ENCODE data around the gene CDK14. TPM values are rescaled to one million over a fixed set of nuclear protein-coding genes. Genes with fewer than 3 reads are reported as not detected.

The CDK14 gene
- total RNA-seq, 2 donors from 2014 or later: 1.9 to 4.9 TPM

GRCh38 chr7:91082038-91082437, 485.9 kb downstream of the CDK14 start:
- no peaks in the 10 kb centered on the region for H3K36me3 ChIP-seq
- no peaks in the 10 kb centered on the region for H3K4me1 ChIP-seq
- intact Hi-C loops (cut with DNase I): loop anchor here (10.0 kb wide), 2 partner anchors 183 to 703 kb away; partner anchors contain the start of gene FZD1
- TF ChIP-seq, protein P1, sequence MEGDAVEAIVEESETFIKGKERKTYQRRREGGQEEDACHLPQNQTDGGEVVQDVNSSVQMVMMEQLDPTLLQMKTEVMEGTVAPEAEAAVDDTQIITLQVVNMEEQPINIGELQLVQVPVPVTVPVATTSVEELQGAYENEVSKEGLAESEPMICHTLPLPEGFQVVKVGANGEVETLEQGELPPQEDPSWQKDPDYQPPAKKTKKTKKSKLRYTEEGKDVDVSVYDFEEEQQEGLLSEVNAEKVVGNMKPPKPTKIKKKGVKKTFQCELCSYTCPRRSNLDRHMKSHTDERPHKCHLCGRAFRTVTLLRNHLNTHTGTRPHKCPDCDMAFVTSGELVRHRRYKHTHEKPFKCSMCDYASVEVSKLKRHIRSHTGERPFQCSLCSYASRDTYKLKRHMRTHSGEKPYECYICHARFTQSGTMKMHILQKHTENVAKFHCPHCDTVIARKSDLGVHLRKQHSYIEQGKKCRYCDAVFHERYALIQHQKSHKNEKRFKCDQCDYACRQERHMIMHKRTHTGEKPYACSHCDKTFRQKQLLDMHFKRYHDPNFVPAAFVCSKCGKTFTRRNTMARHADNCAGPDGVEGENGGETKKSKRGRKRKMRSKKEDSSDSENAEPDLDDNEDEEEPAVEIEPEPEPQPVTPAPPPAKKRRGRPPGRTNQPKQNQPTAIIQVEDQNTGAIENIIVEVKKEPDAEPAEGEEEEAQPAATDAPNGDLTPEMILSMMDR (IDR thresholded peaks at IDR 0.05): no peak
- H3K27me3 ChIP-seq: no peaks in the 10 kb centered on the region
- H3K4me3 ChIP-seq: no peak overlapping the region
- DNase-seq: no peak
- H3K27ac ChIP-seq: peak overlapping the region; percentile 50
- no peaks in the 10 kb centered on the region for H3K9me3 ChIP-seq
- H3K9ac ChIP-seq (ENCODE audit: low read depth in 2 of 2, low read length in 2 of 2): no peak overlapping the region

DNA sequence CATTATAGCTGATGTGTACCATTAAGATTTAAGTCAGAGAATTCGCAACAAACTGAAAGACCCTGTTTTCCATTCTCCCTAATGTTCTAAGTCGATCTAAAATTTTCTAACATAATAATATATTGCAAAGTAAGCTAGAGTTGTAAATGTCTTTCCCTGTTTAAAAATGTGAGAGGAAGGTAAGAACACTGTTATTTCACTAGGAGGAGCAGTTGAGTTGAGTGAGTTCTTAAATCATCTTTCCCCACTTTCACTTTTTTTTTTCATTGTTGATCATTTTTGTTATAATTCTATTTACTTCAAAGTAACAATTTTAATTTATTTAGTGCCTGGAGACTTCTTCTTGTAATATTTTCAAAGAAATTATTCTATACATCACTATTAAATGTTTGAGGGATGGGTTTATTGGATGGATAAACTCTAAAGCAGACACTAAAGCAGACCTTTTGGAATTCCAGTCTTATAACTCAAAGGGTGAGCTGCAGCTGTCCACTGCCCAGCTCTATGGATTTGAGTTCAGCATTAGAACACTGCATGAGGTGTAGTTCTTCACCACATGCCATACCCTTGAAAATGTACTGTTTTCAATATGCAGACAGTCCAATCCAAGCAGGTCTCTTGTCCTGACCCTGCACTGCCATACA, 486.9 kb downstream of the CDK14 start:
- H3K9me3 ChIP-seq: no peaks in the 10 kb centered on the region
- intact Hi-C loops (cut with DNase I): loop anchor here (10.0 kb wide), 2 partner anchors 182 to 702 kb away; partner anchors contain the start of gene FZD1
- no peak for DNase-seq
- H3K9ac ChIP-seq (ENCODE audit: low read depth in 2 of 2, low read length in 2 of 2): no peak overlapping the region
- no peaks in the 10 kb centered on the region for H3K36me3 ChIP-seq
- TF ChIP-seq, protein P1 (IDR thresholded peaks at IDR 0.05): peak; percentile 35
- no peak overlapping the region for H3K4me3 ChIP-seq
- no peak overlapping the region for H3K27ac ChIP-seq
- H3K4me1 ChIP-seq: no peaks in the 10 kb centered on the region
- H3K27me3 ChIP-seq: no peaks in the 10 kb centered on the region

DNA sequence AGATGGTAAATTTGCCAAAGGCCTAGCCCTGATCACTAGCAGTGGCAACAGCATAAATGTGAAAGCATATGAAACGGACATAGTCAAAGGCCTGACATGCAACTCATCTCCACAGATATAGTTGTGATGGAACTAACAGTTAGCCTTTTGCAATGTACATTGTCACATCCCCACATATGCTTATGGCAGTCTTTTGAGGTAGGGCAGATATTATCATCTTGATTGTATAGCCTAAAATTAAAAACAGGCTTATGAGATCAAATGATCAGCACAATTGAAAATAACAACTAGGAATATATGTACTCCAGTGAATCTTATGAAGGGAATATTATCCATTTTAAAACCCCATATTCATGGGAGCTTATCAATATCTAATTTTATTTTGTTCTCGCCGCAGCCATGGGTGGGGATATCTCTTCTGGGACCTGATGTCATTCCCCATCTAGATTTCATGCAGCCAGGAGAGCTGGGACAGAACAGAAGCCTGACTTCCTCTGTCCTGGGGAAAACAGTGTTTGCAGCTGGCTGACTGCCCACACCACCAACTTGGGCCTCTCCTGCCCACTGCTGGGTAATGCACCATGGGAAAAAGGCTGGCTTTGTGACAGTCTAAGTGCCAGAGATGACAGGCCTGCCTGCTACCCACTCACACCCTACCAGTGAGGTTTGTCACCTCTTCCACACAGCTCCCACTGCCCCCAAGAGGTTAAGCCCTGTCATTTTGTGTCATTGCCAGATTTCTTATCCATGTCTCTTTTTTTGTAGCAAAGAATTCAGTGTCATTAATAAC, 487.9 kb downstream of the CDK14 start:
- Histone ChIP-seq H3K27ac (no peak overlapping the region), H3K4me1 (no peaks in the 10 kb centered on the region), H3K27me3 (no peaks in the 10 kb centered on the region), H3K9me3 (no peaks in the 10 kb centered on the region), H3K36me3 (no peaks in the 10 kb centered on the region), H3K4me3 (no peak overlapping the region), H3K9ac (ENCODE audit: low read depth in 2 of 2, low read length in 2 of 2) (no peak overlapping the region)
- no peak for DNase-seq
- intact Hi-C loops (cut with DNase I): loop anchor here (10.0 kb wide), 2 partner anchors 181 to 701 kb away; partner anchors contain the start of gene FZD1
- TF ChIP-seq, protein P1 (IDR thresholded peaks at IDR 0.05): no peak

GRCh38 chr7:91085175-91085574, 489.1 kb downstream of the CDK14 start:
- H3K27ac ChIP-seq: no peak overlapping the region
- H3K9ac ChIP-seq (ENCODE audit: low read depth in 2 of 2, low read length in 2 of 2): no peak overlapping the region
- no peaks in the 10 kb centered on the region for H3K4me1 ChIP-seq
- H3K27me3 ChIP-seq: no peaks in the 10 kb centered on the region
- H3K4me3 ChIP-seq: no peak overlapping the region
- TF ChIP-seq, protein P1 (IDR thresholded peaks at IDR 0.05): no peak
- DNase-seq: no peak
- H3K9me3 ChIP-seq: no peaks in the 10 kb centered on the region
- H3K36me3 ChIP-seq: no peaks in the 10 kb centered on the region
- intact Hi-C loops (cut with DNase I): loop anchor here (10.0 kb wide), 2 partner anchors 180 to 700 kb away; partner anchors contain the start of gene FZD1

GRCh38 chr7:91086200-91086599, 490.1 kb downstream of the CDK14 start:
- Histone ChIP-seq H3K27me3 (no peaks in the 10 kb centered on the region), H3K4me3 (no peak overlapping the region), H3K36me3 (no peaks in the 10 kb centered on the region), H3K4me1 (no peaks in the 10 kb centered on the region), H3K9me3 (no peaks in the 10 kb centered on the region), H3K9ac (ENCODE audit: low read depth in 2 of 2, low read length in 2 of 2) (no peak overlapping the region), H3K27ac (no peak overlapping the region)
- intact Hi-C loops (cut with DNase I): loop anchor here (10.0 kb wide), 2 partner anchors 179 to 699 kb away; partner anchors contain the start of gene FZD1
- no peak for DNase-seq
- TF ChIP-seq, protein P1 (IDR thresholded peaks at IDR 0.05): no peak

All from colonic mucosa (tissue), 4 donors.